Stimulated activated CD8-positive, alpha-beta memory T cell treated with anti-CD3 and anti-CD28 coated beads, Interleukin-12 subunit alpha, Interleukin-12 subunit beta, amount 100 ng/mL, for 24 hours (primary cell): ENCODE measurements around the gene PMEPA1.

Experiments
- DNase-seq: peaks from one replicate; pipeline ENCODE4 v3.0.0-alpha.2; 2020; ENCODE audit errors: extremely low read depth

PMEPA1 gene

GRCh38 chr20:57609086-57609841 is 100.6 kb downstream of the PMEPA1 start:
- no peak for DNase-seq

DNA sequence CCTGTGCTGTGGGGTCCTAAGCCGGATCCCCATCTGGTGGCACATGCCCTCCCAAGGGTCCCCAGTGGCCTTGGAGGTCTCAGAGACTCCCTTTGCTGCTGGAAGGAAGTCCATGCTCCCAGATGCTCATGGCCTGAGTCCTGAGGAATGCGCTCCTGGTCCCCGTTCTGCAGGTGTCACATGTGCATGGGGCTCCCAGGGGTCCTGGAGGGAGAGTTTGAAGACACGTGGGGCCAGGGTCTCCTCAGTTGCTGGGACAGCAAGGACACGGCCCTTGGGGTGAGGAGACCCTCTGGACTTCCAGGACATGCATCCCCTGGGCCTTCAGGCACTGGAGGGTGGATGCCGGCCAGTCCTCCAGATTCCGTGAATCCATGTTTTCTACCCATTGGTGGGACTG is 101.3 kb downstream of the PMEPA1 start:
- no peak for DNase-seq

DNA sequence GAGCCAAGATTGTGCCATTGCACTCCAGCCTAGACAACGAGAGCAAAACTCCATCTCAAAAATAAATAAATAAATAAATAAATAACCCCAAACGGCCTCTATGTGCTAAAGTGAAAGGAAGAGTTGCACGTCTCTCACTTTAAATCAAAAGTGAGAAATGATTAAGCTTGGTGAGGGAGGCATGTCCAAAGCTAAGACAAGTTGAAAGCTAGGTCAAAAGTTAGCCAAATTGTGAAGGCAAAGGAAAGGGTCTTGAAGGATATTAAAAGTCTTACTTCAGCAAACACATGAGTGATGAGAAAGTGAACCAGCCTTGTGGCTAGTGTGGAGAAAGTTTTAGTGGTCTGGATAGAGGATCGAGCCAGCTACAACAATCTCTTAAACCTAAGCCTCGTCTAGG is 103.9 kb downstream of the PMEPA1 start:
- no peak for DNase-seq

DNA sequence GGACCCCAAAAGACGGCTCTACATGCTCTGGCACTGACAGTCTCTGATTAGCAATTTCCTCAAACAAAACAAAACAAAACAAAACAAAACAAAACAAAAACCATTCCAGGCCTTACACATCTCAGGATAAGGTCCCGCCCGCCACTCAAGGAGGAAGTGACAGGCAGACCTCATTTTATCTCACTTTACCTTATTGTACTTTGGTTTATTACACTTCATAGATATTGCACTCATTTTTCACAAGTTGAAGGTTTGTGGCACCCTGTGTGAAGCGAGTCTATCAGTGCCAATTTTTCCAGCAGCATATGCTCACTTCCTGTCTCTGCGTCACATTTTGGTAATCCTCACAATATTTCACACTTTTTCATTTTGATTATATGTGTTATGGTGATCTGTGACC is 104.8 kb downstream of the PMEPA1 start:
- no peak for DNase-seq

- no peak for DNase-seq
These were observed 106.7 kb downstream of the PMEPA1 start for GRCh38 chr20:57603120-57603519.

- DNase-seq = no peak
These were observed 108.1 kb downstream of the PMEPA1 start for GRCh38 chr20:57601737-57602136.

- DNase-seq = no peak
These were observed 108.6 kb downstream of the PMEPA1 start for GRCh38 chr20:57601211-57601570.

GRCh38 chr20:57600320-57601210 is 109.2 kb downstream of the PMEPA1 start:
- no peak for DNase-seq

- DNase-seq = no peak
These were observed 111.3 kb downstream of the PMEPA1 start for GRCh38 chr20:57598491-57598890.
